Skeletal muscle tissue (tissue), 4 donors: ENCODE data around the gene TM4SF18. TPM values are rescaled to one million over a fixed set of nuclear protein-coding genes. Genes with fewer than 3 reads are reported as not detected.

ENCODE experiments used
- H3K27ac ChIP-seq: one replicate; pipeline ENCODE4 v1.7.0; 2013; ENCODE audit warnings: mild to moderate bottlenecking, low read depth, low read length, inconsistent platforms
- H3K27me3 ChIP-seq, 3 donors: one replicate each; pipeline ENCODE4 v1.7.0; 2013; ENCODE audit warnings: low read length in 3 of 3; ENCODE audit not compliant: control insufficient read depth in 3 of 3, insufficient read depth in 3 of 3
- H3K36me3 ChIP-seq, 3 donors: one replicate each; pipeline ENCODE4 v1.7.0; 2013; ENCODE audit warnings: low read length in 3 of 3; ENCODE audit not compliant: control insufficient read depth in 3 of 3, insufficient read depth in 3 of 3
- H3K4me1 ChIP-seq, 3 donors: one replicate each; pipeline ENCODE4 v1.7.0; 2013; ENCODE audit warnings: low read length in 3 of 3, mild to moderate bottlenecking in 3 of 3; ENCODE audit not compliant: control insufficient read depth in 3 of 3, insufficient read depth in 3 of 3
- H3K4me3 ChIP-seq, 3 donors: one replicate each; pipeline ENCODE4 v1.7.0; 2013; ENCODE audit warnings: low read length in 3 of 3
- H3K9ac ChIP-seq, 3 donors: one replicate each; pipeline ENCODE4 v1.7.0; 2013; ENCODE audit warnings: low read length in 3 of 3, mild to moderate bottlenecking in 3 of 3, moderate library complexity in 2 of 3, low read depth in 1 of 3
- H3K9me3 ChIP-seq, 3 donors: one replicate each; pipeline ENCODE4 v1.7.0; 2013; ENCODE audit warnings: low read length in 3 of 3; ENCODE audit not compliant: control insufficient read depth in 3 of 3
- total RNA-seq: library from RNA; depleted of rRNA; stranded (reverse); fragments of >200 nt; gene quantifications from one replicate; pipeline ENCODE4 v1.2.3, GENCODE V29; 2014
- donor health status: Osteomylitis.

Gene TM4SF18
- total RNA-seq, 1 donor from 2014 or later, result 6.3 TPM

DNA sequence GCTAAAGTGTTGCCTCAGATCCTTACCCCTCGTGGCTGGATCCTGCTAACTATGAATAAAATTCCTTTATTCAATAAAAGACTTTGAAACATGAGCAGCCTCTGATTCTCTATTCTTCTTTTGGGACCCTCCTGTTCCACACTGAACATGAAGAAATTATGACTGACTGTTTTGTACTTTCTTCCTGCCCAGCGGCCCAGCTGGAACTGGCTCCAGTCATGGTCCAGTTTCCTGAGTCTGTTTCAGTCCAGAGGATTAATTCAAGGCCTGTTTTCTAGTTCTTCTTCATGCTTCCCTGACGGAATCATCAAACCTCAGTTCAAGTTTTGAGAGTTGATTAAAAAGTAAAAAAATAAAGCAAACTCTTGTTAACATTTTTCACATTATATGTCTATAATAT, 59.2 kb downstream of the TM4SF18 start:
- Histone ChIP-seq H3K27me3 (no peaks in the 10 kb centered on the region), H3K4me1 (peaks cover 4 to 5% (median 4%) of the 10 kb centered on the region in 3 donors), H3K36me3 (no peaks in the 10 kb centered on the region), H3K9me3 (no peaks in the 10 kb centered on the region), H3K27ac (no peak overlapping the region), H3K4me3 (no peak overlapping the region), H3K9ac (no peak overlapping the region)

DNA sequence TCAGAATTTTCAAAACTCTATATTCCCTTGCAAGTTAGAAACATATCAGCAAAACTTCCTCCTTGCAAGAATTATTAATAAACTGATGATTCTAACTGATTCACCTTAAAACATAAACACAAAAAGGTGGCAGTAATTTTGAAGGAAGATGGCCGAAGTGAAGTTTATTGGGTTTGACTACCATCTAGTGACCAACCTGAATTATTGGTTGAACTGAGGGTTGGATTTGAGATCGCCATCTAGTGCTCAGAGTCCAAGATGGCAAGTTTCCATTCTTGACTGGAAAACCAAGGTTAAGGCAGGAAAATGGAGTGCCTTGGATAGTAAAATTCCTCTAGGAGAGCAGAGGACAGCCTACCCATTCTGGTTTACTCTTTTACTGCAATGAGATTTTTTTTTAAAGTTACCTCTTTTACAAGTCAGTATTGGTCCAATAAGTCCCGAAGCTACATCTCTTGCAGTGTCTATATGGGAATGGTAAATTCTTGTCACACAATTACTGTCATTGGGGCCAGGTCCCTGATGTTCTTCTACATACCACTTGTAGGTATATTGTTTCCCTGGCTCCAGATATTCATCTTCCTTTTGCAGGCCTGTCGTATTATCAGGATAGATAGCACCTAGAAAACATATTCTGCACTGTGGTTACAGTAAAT, 60.2 kb downstream of the TM4SF18 start:
- H3K4me3 ChIP-seq, result no peak overlapping the region
- no peak overlapping the region for H3K27ac ChIP-seq
- no peaks in the 10 kb centered on the region for H3K9me3 ChIP-seq
- no peaks in the 10 kb centered on the region for H3K27me3 ChIP-seq
- no peak overlapping the region for H3K9ac ChIP-seq
- no peaks in the 10 kb centered on the region for H3K36me3 ChIP-seq
- H3K4me1 ChIP-seq, result peaks cover 4 to 5% (median 4%) of the 10 kb centered on the region in 3 donors

DNA sequence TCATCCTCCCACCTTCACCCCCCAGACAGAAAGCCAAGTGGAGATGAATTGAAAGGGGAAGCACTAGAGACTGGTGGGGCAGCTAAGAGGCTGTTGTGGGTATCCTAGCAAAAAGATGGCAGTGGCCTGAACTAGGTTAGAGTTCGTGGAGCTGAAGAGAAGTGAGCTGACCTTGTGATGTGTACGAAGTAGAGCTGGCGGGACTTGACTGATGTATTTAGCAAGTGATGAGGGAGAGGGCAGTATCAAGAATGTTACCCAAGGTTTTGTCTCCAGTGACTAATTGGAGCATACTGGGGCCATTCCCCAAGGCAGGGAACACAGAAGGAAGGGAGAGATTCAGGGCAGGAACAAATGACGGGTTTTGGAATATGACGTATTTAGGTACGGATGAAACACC, 61.8 kb downstream of the TM4SF18 start:
- Histone ChIP-seq H3K9me3 (no peaks in the 10 kb centered on the region), H3K36me3 (no peaks in the 10 kb centered on the region), H3K4me3 (no peak overlapping the region)

DNA sequence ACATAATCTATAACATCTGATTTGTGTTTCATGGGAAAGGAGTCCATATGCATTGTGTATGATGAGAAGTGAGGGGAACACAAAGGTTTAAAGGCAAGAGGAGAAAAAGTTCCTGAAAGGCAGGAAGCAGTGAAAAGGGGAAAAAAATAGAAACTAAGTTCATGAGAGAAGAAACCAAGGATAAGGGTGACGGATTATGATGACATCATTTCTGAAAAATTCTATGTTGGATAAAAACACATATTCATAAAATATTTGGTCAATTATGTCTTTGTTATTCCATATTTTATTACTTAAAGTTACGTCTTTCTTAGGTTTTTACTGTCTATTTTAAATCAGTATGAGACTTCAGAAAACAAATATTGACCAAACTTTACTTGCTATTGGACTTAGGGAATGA, 63.3 kb downstream of the TM4SF18 start:
- Histone ChIP-seq H3K4me1 (peaks cover 4 to 5% (median 4%) of the 10 kb centered on the region in 3 donors), H3K27me3 (no peaks in the 10 kb centered on the region), H3K9me3 (no peaks in the 10 kb centered on the region), H3K9ac (no peak overlapping the region), H3K36me3 (no peaks in the 10 kb centered on the region), H3K27ac (no peak overlapping the region), H3K4me3 (no peak overlapping the region)

More for the DNA sequence above, 61.8 kb downstream of the TM4SF18 start:
- Histone ChIP-seq H3K27me3 (no peaks in the 10 kb centered on the region), H3K4me1 (peaks cover 4 to 5% (median 4%) of the 10 kb centered on the region in 3 donors), H3K27ac (no peak overlapping the region), H3K9ac (no peak overlapping the region)

DNA sequence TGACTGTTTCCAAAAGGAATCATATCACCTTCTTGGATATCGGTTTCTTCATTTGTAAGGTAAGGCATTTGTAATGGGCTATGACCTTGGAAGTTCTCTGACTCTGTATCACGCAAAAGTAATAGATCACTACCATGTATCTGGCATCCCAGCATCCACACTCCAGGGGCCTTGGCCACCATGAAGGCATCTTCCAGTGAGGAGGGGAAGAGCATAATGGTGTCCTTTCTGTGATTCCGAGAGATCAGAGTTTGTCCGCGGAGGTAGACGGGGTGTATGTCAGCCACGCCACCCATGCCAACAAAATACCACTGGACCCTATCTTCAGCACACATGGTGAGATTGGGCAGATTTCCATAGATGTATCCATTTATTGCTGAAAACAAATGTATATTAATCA, 63.7 kb downstream of the TM4SF18 start:
- Histone ChIP-seq H3K9ac (no peak overlapping the region), H3K36me3 (no peaks in the 10 kb centered on the region), H3K4me1 (peaks cover 4 to 5% (median 4%) of the 10 kb centered on the region in 3 donors), H3K27ac (no peak overlapping the region), H3K27me3 (no peaks in the 10 kb centered on the region), H3K9me3 (no peaks in the 10 kb centered on the region), H3K4me3 (no peak overlapping the region)

Other genes starting within 250 kb of the TM4SF18 start
- 26.6 TPM for gene HLTF, start 247.1 kb downstream of the TM4SF18 start, total RNA-seq
- gene HPS3, start 204.0 kb downstream of the TM4SF18 start, total RNA-seq, result 6.3 TPM
- 1.0 TPM for gene CP, start 111.8 kb downstream of the TM4SF18 start, total RNA-seq
- 81.4 TPM for gene TM4SF1, start 44.0 kb upstream of the TM4SF18 start, total RNA-seq
- gene TM4SF4, start 141.1 kb upstream of the TM4SF18 start, total RNA-seq, result not detected